ENCODE data around the gene AKAP8.
"Not testable (repeated sequence)": the region's sequence is repeated elsewhere in the genome, so short reads cannot be mapped to it uniquely, and the experiment has no call there.

The AKAP8 gene

GRCh38 chr19:15404097-15404779, 24.7 kb upstream of the AKAP8 start:
- no peak for DNase-seq (ENCODE audit: low read depth)

DNA sequence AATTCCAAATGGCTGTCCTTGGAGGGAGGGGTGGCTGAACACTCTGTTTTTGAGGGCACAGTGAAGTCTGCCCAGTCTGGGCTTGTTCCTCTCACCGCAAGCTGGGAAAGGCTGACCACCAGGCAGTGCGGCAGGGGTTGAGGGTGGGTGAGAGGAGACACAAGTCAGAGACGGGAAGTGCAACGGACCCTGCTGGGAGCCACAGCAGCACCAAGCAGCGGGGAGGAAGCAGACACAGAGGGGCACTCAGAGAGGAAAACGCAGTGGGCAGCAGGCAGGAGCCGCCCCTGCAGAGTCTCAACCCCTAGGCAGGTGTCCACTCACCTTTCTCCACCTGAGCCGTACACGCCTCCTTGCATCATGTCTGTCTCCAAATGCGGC, 23.6 kb upstream of the AKAP8 start:
- no peak for DNase-seq (ENCODE audit: low read depth)

DNA sequence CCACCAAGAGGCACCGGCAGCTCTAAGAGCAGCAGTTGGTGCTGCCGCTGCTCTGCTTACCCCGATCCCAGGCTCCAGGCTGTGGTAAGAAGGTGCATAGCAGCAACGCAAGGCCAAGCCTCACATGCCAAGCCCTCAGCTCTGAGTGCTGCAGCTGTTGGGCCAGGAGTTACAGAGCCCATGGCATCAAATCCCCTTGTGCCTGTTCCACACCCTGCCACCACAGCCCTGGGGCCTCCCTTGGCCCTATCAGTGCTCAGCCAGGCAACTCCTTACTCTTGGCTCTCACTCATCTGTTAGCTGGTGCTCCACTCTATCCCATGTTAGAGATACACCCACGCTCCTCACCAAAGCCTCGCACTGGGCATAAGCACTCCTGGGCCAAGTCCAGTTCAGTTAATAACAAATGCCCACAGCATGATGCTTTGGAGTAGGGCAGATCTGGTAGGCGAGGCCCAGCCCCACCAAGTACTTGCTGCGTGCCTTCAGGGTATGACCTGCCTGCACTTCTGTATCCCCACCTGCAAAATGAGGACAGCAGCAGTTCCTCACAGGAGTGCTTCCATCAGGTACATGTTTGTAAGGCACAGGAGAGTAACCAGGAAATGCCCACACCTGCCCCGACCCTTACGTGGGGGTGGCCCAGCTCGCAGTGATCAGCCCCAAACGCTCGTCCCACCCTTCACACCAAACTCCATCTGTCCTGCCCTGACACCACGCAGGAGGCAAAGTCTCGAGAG, 23.0 kb upstream of the AKAP8 start:
- no peak for DNase-seq (ENCODE audit: low read depth)

DNA sequence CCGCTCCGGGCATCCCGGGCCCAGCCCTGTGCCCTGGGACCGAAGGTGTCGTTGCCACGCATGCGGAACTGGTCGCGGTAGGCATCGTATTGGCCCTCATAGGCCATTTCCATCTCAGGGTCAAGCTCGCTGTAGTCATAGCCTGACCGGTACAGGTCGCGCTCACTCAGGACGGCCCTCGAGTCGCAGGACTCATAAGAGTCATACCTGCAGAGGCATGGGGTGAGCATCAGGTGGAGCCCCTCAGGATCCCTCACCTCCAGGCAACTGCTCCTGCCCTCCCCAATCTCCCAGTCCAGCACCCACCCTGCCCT, 21.8 kb upstream of the AKAP8 start:
- DNase-seq (ENCODE audit: low read depth): no peak

DNA sequence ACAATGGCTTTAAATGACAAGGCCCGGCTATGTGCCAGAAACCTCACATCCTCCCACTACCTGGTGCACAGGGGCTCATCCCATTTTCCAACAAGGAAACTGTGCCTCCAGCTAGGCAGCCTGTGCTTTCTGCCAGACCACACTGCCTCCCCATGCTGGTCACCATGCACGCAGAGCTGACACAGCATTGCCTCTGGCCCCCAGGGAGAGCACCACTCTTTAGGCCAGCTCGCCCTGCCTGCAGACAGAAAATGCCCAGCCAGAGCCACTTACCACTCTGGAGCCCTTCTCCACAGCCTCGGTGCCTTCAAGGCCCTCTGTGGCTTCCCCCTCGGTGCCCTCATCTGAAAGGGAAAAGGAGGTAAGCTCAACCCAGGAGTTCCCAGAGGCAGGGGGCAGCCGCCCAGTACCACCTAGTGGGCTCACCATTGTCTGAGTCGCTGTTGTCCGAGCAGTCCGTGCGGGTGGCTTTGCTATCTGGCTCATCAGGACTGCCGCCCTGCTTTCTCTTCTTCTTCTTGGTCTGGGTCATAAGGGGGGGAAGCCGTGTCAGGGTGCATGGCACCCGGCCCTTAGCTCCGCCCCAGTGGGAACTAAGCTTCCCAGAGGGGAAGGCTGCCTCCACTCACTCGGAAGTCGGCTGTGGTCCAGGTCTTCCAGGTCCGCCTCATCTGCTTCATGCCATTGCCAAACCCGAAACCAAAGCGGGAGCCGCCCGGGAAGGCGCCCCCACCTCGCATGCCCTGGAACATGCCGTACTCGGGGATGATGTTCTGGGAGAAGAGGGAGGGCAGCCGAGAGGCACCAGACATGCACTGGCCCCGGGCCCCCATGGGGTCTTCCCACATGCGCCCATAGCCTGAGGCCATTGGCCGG, 21.2 kb upstream of the AKAP8 start:
- no peak for DNase-seq (ENCODE audit: low read depth)

DNA sequence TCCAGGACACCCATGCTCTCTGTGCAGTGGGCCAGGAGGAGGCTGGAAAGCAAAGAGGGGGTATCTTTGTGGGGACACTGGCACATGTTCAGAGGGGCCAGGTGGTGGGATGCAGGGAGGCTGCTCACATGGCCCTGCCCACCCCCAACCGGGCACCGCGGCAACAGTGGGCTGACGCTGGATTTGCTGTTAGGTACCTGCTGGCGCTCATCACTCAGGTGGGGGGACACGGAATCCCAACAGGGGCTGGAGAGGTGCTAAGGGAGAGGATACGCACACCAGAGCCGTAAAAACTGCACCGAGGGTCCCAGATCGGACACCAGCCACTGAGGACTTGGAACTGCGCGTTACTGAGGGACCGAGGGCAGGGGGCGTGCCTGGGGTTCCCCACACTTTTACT, 20.0 kb upstream of the AKAP8 start:
- no peak for DNase-seq (ENCODE audit: low read depth)

DNA sequence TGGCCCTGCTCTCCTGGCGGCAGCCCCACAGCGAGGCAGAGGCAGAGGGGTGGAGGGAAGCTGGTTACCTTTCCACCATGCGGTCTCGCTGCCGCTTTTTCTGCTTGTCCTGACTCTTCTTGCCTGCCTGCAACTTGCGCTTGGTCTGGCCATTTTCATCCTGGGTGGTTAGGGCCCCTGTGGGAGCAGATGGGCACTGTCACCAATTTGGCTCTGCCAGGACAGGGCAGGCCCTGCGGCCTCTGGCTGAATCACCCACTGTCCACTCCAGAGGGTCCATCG, 19.6 kb upstream of the AKAP8 start:
- no peak for DNase-seq (ENCODE audit: low read depth)

DNA sequence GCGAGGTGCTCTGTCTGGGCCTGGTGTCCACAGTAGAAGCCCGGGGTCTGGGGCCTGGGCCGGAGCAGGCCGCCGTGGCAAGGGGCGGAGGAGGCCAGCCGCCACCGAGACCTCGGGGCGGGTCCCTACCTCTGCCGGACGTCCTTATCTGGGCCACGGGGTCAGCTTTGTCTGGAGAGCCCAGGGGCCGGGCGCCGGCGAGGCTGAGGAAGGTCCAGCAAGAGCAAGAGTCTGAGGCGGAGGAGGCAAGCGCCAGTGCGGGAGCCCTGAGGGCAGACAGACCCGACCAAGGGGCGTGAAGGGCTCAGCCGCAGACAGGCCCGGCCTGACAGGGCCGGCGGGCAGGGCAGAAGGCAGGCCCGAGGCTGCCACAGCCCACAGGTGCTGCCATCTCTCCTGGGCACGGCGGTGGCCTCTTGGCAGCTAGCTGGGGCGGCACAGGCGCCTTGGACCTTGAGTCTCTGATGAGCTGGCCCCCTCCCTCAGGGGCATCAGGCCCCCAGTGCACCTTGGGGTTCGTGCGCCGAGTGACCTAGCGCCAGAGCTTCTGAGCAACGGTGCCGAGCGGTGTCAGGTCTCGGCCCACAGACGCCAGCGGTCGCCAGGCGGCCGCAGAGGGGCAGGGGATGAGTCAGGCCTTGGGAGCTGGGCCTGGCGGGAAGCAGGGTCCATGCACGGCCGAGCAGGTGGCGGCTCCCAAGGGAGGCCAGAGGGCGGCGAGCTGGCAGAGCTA, 19.1 kb upstream of the AKAP8 start:
- no peak for DNase-seq (ENCODE audit: low read depth)

DNA sequence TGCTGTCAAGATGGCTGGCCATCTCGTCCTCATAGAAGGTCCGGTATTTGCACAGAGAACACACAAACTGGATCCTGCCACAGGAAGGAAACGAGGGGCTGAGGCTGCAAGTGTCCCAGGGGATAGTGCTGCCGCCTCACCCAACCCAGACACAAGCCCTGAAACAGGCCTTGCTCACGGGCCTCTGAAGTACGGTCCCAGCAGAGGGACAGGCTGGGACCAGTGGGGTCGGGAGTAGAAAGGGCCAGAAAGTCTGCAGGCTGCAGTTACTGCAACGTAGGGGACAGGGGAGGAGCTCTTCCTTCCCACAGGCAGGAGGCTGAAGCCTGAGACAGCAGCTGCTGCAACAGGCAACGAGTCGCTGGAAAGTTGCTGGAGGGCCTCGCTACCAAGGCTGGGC, 18.2 kb upstream of the AKAP8 start:
- no peak for DNase-seq (ENCODE audit: low read depth)

DNA sequence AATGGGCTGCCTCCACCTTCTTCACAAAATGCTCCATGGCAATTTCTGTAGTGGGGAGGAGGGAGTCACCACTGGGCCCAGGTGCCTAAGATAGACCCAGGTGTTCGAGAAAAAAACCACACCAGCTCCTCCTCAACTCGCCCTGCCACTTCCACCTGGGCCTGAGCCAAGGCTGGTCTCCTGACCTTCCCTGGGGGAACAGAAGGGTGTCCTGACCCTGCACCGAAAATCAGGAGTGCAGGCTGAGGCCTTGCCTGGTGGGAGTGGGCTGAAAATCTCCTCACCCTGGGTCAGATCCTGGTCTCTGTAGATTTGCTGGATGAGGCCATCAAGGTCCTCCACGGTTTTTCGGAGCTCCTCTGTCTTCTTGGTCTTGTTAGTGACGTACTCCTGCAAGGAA, 17.6 kb upstream of the AKAP8 start:
- no peak for DNase-seq (ENCODE audit: low read depth)

DNA sequence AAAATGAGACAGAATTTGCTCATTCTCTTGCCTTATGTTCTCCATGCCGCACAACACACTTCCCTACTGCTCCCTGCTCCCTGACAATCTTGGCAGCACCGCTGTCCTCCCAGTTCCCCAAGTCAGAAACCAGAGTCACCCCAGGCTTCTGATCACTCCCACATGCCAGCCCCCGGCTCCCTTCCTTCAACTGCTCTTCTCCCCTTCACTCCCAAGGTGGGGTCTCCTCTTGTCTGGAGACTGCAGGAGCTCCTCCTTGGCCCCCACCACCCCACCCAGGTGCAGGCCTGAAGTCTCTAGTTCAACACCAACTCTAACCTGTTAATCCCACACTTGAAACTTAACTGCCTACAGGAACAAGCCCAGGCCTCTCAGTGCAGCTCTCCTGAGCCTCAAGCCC, 16.8 kb upstream of the AKAP8 start:
- no peak for DNase-seq (ENCODE audit: low read depth)

GRCh38 chr19:15395251-15395650, 15.7 kb upstream of the AKAP8 start:
- not testable (repeated sequence) for DNase-seq (ENCODE audit: low read depth)

GRCh38 chr19:15394426-15394825, 14.8 kb upstream of the AKAP8 start:
- no peak for DNase-seq (ENCODE audit: low read depth)

DNA sequence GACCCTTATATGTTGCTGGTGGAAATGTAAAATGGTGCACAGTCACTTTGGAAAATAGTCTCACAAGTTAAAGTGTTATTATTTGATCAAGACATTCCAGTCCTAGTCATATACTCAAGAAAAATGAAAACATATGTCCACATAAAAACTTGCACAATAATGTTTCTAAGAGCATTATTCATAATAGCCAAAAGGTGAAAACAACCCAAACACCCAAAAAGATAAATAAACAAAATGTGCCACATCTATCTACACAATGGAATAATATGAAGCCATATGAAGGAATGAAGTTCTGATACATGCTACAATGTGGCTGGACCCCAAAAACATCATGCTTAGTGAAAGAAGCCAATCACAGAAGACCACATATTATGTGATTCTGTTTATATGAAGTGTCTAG, 14.4 kb upstream of the AKAP8 start:
- DNase-seq (ENCODE audit: low read depth): no peak

GRCh38 chr19:15390814-15391213, 11.2 kb upstream of the AKAP8 start:
- DNase-seq (ENCODE audit: low read depth): no peak

GRCh38 chr19:15381864-15382263, 2.3 kb upstream of the AKAP8 start:
- no peak for DNase-seq (ENCODE audit: low read depth)

- no peak for DNase-seq (ENCODE audit: low read depth)
These were observed 1.8 kb upstream of the AKAP8 start for GRCh38 chr19:15381429-15381828.

DNA sequence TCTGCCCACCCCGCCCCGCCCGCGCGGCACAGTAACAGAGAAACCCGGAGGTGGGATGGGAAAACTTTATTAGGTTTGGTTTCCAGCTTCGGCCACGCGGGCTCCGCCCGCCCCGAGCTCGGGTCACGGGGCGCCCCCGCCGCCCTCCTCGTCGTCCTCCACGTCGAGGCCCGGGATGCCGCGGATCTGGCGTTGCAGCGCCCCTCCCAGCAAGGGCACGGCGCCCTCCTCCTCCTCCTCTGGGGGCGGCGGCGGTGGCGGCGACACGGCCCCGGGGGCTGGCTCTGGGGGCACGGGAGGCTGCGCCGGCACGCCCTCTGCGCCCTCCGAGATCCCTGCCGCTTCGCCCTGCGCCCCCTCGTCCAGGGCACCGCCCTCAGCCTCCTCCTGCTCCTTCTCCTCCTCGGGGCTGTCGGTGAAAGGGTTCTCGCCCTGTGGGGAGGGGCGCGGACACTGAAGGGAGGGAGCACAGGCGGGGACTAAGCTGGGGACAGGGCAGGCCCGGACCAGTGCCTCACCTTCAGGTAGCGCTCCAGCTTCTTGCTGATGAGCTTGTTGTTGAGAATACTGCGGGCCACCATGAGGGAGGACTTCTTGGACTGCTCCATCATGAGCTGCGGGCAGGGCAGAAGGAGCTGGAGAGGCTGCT, 536 bp upstream of the AKAP8 start:
- no peak for DNase-seq (ENCODE audit: low read depth)

DNA sequence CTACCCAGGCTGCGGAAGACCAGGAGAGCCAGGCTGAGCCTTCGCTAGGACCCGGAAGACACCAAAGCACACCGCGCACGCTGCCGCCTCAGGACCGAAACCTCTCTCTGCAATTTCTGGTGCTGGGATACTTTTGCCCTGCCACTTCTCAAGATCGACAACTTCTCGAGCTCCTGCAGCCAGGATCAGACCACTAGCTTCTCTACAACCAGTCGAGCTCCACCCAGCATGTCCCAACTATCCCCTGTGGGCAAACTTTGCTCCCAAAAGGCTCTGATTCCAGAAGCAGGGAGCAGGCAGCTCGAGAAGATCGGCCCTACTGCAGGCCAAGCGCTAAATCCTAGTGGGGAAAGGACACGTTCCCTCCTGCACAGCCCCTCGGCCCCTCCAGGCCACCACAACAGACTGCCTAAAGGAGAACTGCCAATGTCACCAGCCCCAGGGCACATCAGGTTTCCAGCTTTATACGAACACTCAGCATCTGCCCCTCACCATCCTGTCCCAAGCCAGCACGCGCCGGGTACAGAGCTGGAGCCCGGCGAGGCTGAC, 979 bp downstream of the AKAP8 start:
- DNase-seq (ENCODE audit: low read depth): peak; percentile 9

DNA sequence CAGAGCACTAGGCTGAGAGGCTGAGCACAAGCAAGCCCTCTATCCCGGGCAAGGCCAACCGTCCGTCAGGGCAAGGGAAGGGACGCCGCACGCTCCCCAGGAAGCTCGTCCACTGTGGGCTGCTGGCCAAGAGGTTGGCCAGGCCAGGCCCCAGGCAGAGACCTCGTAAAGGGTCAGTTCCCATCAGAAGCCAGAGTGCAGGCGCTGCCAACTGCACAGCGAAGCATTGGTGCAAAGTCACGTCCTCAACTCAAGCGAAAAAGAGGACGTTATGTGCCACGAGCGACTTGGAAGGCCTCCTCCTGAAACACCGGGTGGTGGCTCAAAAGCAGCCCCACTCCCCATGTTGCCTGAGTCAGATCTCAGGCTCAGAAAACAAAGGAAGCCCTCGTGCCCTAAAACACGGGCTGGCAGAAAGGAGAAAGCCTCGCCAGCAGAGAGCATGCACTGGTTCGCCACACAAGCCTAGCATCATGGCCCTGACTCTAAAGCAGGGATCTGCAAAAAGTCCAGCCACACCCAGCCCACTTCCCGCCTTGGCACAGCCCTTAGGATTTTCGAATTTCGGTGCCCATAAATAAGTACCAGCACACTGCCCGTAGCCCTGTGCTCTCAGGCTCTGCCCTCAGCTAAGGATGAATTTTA, 4.7 kb downstream of the AKAP8 start:
- DNase-seq (ENCODE audit: low read depth): no peak

GRCh38 chr19:15374105-15374651, 5.4 kb downstream of the AKAP8 start:
- DNase-seq (ENCODE audit: low read depth): no peak
